NCI-H2227 (cell line): Measurements from ENCODE around the gene SULT1A1.
"Not testable (repeated sequence)": the region's sequence is repeated elsewhere in the genome, so short reads cannot be mapped to it uniquely, and the experiment has no call there.

Experiments used
- DNase-seq: peaks from one replicate; lab custom pipeline; 2025; ENCODE audit not compliant: unreplicated experiment; lab: John Stamatoyannopoulos, UW

SULT1A1 gene

DNA sequence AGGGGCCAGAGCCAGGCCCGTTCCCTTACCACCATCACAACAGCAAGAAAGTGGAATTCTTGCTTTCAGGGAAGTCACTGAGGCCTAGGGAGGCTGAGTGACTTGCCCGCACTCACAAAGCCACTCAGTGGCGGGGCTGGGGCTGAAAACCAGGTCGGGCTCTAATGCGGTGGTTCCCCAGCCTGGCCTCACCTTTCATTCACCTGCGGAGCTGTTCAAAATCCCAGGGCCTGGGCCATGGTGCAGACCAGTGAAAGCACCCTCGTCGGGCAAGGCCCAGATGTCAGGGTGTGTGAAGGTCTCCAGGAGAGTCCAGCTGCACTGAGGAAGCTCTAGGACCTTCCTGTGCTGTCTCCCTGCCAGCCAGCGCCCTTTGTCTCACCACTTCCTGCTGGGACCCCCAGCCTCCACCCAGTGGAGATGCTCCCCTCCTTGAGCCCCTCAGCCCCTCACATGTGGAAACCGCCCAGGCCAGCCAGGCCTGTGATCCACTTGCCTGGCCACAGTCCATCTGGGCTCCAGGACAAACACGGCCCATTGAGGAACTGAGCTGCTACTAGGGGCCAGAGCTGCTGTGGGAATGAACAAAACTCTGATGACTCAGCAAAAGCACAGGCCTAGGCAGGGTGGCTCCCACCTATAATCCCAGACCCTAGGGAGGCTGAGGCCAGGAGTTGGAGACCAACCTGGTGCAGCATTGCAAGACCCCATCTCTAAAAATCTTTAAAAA is 812 bp downstream of the SULT1A1 start:
- not testable (repeated sequence) for DNase-seq

DNA sequence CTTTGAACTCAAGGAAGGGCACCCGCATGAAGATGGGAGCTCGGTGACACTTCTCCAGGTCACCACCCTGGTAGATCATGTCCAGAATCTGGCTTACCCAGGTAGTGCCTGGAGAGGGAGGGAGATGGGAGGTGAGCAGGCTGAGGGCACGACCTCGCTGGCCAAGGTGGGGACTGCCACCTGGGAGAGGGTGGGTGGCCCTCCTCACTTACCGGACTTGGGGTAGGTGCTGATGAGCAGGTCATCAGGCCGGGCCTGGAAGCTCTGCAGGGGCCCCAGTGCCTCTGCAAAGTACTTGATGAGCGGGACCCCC is 1.4 kb downstream of the SULT1A1 start:
- DNase-seq: not testable (repeated sequence)

DNA sequence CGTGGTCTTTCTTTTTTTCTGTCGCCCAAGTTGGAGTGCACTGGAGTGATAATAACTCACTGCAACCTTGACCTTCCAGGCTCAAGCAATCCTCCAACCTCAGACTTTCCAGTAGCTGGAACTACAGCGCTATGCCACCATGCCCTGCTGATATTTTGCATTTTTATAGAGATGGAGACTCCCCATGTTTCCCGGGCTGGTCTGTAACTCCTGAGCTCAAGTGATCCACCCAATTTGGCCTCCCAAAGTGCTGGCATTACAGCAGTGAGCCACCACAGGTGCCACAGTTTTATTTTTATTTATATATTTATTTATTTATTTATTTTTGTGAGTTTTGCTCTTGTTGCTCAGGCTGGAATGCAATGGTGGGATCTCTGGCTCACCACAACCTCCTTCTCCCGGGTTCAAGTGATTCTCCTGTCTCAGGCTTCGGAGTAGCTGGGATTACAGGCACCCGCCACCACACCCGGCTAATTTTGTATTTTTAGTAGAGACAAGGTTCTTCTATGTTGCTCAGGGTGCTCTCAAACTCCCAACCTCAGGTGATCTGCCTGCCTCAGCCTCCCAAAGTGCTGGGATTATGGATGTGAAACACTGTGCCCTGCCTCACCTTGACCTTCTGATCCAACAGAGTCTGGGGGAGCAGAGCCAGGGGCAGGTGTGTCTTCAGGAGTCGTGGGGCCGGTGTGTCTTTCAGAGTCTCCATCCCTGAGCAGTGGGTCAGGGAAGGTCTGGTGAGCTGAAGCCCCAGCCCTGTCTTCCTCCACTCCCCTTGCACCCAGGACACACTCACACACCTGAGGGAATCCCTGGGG is 2.0 kb downstream of the SULT1A1 start:
- not testable (repeated sequence) for DNase-seq

DNA sequence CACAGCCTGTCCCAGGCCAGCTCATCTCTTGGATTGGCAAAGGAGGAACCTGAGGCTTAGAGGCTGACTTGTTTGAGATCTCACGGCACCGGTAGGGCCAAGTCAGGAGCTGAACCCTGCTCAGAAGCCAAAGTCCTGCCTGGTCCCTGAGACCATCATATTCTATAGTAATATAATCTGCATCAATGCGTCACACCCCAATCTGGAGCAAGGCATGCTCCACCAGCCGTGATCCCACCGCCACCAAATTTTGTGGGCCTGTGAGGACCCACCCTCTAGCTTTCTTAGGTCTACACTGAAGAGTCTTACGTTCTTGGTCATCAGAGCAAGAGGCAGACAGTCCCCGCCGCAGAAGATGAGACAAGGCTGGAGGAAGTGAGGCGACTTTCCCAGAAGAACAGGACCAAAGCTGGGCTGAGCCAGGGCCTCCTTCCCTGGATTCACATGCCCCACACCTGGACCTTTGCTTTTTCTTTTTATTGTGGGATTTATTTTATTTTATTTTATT is 2.7 kb downstream of the SULT1A1 start:
- DNase-seq: no peak

DNA sequence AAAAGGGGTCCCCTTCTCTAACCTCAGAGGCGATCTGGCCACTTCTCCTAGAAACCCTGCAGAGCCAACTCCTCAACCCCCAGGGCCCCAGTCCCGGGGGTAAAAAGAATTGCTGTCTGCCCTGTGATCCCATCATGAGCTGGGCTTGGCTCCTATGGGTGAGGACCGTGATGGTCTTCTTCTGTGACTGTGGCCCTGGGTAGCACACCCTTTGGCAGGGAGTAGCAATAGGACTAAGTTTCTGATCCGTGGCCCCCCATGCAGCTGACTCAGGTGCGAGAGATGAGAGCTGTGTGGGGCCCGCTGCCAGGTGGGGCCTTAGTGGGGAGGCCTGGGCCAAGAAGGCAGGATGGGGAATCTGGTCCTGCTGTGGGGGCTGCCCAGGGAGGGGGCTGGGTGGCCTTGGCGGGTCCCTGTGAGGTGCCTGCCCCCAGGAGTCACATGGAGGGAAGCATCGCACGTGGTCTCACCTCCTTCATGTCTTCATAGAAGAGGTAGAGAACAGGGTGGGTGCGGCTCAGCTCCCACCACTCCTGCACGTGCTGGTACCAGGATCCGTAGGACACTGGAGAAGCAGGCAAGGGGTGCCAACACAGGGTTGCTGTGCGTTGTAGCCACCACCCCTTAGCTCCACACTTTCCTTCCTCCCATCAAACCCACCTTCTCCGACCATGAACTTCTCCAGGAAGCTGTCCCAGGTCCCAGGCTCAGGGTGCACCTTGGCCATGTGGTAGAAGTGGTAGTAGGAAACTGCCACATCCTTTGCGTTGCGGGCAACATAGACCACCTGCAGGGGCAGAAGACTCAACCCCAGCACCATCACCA is 3.3 kb downstream of the SULT1A1 start:
- DNase-seq: no peak

DNA sequence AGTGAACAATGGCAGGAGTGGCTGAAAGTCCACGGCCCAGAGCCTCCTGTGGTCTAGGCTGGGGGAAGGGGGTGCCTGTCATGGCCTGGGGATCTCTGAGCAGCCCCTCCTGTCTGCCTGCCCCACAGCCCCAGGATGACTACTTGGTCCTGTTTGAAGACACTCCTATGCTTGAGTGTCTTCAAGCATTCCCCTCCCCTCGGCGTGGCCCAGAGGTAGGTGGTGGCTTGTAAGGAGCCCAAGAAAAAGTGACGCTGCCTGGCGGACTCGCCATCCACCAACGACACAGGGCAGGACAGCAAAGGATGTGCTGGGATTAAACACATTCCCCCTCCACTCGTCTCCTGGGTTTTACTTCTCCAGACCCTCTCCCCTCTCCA is 5.7 kb downstream of the SULT1A1 start:
- no peak for DNase-seq

DNA sequence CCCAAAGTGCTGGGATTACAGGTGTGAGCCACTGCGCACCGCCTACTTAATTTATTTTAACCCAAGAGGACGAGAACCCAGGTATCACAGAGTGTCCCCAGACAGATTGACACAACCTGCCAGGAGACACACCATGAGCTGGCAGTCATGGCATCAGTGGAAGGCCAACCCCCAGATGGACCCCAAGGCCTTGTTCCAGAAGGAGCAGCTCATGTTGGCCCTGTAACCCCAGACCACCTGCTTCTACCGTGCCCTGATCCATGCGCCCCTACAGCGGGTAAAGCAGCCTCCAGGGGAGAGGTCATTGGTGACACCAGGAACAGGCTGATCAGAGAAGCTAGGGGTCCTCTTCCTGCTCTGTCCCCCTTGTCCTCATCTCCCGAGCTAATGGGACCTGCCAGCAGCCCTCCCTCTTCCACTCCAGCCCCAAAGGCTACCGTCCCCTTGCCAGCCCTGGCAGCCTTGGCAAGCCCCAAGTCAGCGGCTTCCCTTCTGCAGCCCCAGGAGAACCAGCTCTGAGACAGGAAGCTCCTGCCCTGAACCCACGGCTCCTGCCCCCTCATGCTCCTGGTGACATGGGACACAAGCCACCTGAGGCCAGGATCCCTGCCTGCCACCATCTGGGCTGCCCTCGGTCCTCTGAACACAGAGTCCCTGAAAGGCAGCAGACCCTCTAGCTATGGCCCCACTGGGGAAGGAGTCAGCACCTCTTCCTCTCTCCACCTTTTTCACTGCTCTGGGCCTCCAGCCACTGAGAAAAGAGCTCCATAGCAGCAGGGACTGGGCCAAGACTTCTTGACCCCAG is 6.3 kb downstream of the SULT1A1 start:
- DNase-seq: no peak

DNA sequence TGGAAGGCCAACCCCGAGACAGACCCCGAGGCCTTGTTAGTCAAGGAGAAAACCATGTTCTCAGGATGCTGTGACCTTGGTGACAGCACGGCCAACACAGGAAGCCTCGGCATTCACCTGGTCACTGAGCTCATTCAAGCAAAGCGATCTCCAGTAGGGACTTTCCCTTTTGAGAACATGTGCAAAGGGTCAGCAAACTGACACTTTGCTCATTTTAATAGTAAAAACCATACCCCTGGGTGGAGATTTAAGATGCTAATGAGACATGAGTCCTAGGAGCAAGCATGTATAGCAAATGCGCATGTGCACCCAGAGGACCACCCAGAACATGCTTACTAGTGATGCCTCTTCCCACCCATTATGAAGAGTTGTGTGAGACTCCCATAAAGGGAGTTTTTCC is 7.3 kb downstream of the SULT1A1 start:
- DNase-seq: no peak

DNA sequence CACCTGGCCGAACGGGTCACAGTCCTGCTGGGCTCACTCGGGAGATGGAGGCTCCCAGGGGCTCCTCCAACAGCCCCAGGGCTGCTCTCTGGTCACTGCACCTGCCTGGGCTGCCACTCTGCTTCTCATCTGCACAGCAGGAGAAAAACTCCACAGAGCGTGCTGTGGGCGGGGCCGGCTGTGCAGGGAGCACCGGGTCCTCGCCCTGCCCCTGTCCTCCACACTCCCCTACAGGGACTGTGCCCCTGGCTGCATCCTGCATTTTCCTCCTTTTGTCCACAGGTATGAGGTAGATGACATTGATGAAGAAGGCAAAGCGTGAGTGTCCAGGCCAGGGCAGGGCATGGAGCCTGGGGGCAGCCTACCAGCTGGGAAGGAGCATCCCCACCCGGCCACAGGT is 7.8 kb downstream of the SULT1A1 start:
- DNase-seq: not testable (repeated sequence)

DNA sequence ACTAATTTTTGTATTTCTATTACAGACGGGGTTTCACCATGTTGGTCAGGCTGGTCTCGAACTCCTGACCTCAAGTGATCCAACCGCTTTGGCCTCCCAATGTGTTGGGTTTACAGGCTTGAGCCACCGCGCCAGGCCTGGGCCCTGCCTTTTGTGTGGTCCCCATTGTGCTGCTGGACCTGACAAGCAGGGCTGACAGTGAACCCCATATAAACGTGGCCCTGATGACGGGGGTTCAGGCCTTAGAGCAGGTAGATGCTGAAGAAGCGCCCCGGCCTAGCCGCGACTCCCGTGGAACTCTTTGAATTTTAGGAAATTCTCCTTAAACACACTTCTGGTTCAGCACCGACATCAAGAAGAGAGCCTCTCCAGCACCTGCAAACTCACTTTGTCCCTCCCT is 8.3 kb downstream of the SULT1A1 start:
- not testable (repeated sequence) for DNase-seq

DNA sequence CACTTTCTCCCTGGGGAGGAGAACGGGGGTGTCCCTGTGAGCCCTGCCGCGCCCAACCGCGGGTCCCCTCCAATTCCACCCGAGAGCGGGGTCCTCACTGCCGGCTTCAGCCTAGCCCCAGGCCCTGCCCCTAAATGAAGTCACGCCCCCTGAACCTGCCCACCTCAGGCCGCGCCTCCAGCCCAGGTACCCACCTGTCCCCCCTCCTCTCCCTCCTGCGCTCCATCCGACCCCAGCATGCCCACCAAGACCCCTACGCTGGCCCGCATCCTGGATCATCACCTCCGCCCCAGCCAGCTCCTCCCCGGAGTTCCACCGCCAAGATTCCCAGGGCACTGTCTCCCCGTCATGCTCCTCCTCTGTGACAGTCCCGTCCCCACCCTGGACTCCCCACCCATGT is 8.9 kb downstream of the SULT1A1 start:
- not testable (repeated sequence) for DNase-seq

DNA sequence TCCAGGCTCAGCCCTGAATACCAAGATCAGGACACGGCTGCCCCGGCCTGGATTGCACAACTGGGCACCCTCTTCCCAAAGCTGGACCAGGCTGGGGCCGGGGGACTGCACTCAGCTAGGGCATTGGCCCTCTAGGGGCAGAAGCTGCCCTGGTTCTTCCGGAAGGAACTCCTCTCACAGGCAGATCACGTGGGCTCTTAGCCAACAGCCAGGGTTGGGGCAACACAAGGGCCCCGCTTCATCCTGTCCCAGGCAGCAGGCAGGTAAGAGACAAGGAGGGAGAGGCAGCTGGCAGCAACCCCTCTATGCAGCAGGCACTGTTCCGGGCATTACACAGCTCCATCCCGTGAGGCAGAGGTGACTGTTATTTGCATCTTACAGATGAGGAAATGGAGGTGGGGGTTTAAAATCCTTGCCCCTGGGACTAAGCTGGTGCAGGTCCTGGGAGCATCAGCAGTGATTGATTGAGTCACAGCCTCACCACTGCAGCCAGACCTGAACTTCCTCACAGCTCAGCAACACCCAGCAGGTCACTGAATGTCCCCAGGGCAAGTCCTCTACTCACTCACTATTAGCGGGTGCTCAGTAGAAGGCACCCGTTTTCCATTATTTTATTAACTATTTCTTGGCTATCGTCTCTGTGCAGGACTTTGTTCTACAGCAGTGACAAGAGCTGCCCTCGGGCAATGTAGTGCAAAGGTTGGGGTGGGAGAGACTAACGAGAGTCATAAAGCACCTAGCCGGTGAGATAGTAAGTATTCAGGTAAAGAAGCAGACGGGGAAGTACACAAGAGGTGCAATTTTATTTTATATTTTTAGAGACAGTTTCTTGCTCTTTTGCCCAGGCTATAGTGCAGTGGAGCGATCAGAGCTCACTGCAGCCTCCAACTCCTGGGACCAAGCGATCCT is 10.2 kb downstream of the SULT1A1 start:
- not testable (repeated sequence) for DNase-seq

DNA sequence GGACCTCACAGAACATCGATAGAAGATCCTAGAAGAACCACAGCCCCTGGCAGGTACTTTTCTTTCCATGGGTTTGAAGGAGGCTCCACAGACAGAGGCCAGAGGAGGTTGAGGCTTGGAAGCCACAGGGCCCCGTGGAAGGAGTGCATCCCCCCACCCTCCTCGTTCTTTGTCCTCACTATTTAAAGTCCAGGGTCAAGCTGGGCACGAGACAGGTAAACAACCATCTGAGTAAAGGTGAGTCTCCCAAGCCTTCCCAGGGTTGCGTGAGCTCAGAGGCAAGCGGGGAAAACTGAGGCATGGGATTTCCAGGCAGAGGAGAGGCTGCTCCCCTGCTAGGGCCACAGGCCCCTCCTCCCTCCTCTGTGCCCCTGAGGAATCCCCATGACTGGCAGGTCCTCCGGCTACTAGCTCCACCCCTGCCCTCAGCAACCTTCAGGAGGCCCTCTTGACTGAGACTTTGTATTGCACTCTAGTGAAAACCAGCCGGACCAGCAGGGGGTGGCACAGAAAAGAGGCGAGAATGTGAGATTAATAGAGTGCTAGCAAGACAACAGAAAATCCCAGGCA is 12.1 kb downstream of the SULT1A1 start:
- DNase-seq: peak; percentile 28

DNA sequence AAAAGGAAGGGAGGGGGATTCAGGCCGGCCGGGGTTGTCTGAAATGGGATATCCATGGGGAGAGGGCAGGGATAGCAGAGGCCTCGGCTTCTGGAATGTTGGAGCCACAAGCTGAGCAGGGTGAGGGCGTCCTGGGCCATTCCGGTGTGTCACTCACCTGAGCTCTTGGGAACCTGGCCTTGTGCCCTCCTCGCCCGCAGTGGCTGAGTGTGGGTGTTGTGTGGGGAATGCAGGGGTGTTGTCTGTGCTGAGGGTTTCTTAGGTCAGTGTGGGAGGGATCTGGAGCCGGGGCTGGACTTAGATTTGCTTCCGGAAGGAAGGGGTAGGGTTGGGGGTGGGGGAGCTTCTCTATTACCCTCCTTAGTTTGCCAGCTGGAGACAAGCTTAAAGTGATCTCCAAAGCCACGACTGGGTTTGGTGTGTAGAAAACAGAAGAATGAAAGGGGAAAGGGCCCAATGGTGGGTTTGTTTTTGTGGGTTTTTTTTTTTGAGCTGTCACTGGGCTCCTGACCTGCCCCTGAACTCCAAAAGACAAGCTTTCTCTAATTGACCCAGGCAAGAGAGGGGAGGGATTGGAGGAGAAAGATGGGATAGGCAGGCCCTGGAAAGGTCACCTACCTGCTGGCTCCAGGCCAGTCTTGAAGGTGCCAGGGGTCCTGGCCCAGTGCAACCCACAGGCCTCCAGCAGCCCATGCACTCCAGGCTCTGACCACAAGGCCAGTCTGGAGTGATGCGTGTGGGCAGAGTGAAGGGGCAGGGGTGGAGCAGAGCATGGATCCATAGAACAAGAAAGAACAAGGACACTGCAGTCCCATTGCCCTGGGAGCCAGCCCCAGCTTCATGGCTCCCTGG is 12.8 kb downstream of the SULT1A1 start, which contains the start of gene SULT1A2:
SULT1A2 (minus strand) TSS at position 211 of the 852 bp plus-strand sequence. CDS start 1,120 bp downstream, outside the sequence.
- no peak for DNase-seq

DNA sequence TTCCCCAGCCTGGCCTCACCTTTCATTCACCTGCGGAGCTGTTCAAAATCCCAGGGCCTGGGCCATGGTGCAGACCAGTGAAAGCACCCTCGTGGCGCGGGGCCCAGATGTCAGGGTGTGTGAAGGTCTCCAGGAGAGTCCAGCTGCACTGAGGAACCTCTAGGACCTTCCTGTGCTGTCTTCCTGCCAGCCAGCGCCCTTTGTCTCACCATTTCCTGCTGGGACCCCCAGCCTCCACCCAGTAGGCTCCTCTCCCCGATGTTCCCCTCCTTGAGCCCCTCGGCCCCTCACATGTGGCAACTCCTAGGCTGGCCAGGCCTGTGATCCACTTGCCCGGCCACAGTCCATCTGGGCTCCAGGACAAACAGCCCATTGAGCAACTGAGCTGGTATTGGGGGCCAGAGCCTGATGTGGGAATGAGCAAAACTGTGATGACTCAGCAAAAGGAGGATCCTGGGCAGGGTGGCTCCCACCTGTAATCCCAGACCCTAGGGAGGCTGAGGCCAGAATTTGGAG is 13.7 kb downstream of the SULT1A1 start:
- DNase-seq: no peak

DNA sequence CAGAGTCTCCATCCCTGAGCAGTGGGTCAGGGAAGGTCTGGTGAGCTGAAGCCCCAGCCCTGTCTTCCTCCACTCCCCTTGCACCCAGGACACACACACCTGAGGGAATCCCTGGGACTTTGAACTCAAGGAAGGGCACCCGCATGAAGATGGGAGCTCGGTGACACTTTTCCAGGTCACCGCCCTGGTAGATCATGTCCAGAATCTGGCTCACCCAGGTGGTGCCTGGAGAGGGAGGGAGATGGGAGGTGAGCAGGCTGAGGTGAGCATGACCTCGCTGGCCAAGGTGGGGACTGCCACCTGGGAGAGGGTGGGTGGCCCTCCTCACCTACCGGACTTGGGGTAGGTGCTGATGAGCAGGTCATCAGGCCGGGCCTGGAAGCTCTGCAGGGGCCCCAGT is 14.4 kb downstream of the SULT1A1 start:
- not testable (repeated sequence) for DNase-seq

DNA sequence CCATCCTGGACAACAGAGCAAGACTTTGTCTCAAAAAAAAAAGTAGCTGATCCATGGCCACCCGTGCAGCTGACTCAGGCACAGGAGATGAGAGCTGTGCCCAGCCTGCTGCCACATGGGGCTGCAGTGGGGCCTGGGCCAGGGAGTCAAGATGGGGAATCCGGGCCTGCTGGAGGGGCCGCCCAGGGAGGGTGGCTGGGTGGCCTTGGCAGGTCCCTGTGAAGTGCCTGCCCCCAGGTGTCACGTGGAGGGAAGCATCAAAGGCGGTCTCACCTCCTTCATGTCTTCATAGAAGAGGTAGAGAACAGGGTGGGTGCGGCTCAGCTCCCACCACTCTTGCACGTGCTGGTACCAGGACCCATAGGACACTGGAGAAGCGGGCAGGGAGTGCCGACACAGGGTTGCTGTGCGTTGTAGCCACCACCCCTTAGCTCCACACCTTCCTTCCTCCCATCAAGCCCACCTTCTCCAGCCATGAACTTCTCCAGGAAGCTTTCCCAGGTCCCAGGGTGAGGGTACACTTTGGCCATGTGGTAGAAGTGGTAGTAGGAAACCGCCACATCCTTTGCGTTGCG is 16.8 kb downstream of the SULT1A1 start:
- no peak for DNase-seq

DNA sequence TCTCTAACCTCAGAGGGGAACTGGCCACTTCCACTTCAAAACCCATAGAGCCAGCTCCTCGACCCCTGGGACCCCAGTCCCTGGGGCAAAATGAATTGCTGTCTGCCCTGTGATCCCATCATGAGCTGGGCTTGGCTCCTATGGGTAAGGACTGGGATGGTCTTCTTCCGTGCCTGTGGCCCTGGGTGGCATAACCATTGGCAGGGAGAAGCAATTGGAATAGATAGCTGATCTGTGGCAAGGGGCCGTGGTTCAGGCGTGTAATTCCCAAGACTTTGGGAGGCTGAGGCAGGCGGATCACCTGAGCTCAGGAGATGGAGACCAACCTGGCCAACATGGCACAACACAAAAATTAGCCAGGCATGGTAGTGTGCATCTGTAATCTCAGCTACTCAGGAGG is 17.3 kb downstream of the SULT1A1 start:
- DNase-seq: no peak
